Retinal pigment epithelial cell (primary cell): ENCODE results near the gene RPP40.

Experiments
- DNase-seq: peaks from one replicate; pipeline ENCODE4 v3.0.0-alpha.2; 2010; ENCODE audit warnings: low read depth
- H3K4me3 ChIP-seq: 2 replicates; pipeline ENCODE4 v1.5.1; 2011; ENCODE audit warnings: mild to moderate bottlenecking, low read length, control low read depth, moderate library complexity
- TF ChIP-seq, protein P1 (sequence below): conservative IDR thresholded peaks from 2 replicates; pipeline ENCODE4 v1.5.1; 2011; ENCODE audit warnings: low read depth, low read length, control low read depth, inconsistent platforms

RPP40 gene

DNA sequence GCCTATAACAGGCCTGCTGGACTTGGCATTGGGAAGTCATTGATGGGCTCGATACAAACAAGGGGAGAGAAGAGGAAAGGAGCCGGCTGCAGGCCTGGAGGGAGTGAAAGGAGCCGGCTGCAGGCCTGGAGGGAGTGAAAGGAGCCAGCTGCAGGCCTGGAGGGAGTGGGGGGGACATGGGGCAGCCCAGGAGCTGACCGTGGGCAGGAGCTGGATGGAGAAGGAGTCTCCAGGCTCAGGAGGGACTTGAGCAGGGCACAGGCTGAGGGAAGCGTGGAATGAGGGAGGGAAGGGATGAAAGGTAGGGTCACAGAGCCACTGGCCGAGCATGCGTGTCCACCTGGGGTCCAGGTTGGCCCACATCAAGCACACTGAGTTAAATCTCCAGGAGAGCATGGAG is 32.0 kb downstream of the RPP40 start:
- TF ChIP-seq, protein P1, sequence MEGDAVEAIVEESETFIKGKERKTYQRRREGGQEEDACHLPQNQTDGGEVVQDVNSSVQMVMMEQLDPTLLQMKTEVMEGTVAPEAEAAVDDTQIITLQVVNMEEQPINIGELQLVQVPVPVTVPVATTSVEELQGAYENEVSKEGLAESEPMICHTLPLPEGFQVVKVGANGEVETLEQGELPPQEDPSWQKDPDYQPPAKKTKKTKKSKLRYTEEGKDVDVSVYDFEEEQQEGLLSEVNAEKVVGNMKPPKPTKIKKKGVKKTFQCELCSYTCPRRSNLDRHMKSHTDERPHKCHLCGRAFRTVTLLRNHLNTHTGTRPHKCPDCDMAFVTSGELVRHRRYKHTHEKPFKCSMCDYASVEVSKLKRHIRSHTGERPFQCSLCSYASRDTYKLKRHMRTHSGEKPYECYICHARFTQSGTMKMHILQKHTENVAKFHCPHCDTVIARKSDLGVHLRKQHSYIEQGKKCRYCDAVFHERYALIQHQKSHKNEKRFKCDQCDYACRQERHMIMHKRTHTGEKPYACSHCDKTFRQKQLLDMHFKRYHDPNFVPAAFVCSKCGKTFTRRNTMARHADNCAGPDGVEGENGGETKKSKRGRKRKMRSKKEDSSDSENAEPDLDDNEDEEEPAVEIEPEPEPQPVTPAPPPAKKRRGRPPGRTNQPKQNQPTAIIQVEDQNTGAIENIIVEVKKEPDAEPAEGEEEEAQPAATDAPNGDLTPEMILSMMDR: no peak
- no peak for DNase-seq
- H3K4me3 ChIP-seq: no peak overlapping the region

DNA sequence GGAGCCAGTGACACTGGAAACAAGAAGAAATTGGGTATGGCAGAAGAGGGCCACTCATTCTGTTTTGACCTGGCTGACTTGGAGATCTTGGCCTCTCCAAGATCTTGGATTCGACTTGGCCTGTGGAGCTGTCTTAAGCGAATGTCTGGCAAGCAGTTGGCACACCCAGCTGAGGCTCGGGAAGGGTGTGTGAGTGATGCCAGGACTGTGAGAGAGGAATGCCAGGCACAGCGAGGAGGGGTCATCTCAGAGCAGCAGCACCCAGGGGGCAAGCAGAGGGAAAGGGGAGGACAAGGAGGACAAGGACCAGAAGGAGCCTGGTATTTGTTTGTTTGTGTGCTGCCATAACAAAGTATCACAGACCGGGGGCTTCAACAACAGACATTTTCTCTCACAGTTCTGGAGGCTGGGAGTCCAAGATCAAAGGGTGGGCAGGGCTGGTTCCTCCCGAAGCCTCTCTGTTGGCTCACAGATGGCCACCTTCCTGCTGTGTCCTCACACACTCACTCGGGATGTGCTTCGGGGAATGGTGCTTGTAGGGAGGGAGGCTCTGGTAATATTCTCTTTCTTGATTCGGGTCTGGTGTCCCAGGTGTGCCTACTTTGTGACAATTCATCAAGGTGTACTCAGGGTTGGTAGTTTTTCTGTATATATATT is 33.0 kb downstream of the RPP40 start:
- TF ChIP-seq, protein P1: no peak
- no peak for DNase-seq
- no peak overlapping the region for H3K4me3 ChIP-seq

DNA sequence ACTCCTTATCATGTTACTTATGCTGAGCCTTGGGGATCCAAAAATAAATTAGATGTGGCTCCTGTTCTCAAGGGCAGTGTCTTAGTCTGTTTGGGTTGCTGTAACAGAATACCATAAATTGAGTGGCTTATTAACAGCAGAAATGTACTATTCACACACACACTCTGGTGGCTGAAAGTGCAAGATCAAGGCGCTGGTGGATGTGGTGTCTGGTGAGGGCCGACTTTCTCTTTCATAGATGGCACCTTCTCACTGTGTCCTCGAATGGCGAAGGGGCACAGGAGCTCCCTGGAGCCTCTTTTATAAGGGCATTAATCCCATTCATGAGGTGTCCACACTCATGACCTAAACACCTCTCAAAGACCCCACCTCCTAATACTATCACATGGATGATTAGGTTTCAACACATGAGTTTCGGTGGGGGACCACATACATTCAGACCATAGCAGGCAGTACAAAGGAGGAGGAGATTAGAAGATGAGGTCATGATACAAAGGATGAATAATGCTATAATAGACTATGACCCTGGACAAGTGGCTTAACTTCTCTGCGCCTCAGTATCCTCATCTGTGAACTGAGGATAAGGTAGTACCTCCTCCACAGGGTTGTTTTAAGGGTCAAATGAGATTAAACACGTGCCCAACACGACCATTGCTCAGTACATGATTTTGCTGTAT is 34.1 kb downstream of the RPP40 start:
- no peak for DNase-seq
- H3K4me3 ChIP-seq: no peak overlapping the region
- TF ChIP-seq, protein P1: no peak

DNA sequence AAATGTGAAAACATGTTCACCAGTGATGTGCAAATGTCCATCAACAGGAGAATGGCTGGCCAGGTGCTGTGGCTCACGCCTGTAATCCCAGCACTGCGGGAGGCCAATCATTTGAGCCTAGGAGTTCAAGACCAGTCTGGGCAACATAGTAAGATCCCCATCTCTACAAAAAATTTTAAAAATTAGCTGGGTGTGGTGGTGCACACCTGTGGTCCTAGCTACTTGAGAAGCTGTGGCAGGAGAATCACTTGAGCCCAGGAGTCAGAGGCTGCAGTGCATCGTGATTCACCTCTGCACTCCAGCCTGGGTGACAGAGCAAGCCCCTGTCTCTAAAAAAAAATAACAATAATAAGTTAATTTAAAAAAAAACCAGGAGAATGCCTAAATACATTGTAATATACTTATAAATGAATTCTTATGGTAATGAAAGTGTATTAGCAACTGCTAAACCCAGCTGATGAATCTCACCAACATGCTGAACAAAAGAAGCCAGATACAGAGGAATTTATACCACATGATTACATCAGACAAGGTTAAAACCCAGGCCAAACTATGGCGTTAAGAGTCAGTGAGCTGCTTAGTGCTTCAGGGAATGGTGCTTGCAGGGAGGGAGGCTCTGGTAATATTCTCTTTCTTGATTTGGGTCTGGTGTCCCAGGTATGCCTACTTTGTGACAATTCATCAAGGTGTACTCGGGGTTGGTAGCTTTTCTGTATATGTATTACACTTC is 36.4 kb downstream of the RPP40 start:
- H3K4me3 ChIP-seq: no peak overlapping the region
- DNase-seq: peak; percentile 30
- TF ChIP-seq, protein P1: no peak

DNA sequence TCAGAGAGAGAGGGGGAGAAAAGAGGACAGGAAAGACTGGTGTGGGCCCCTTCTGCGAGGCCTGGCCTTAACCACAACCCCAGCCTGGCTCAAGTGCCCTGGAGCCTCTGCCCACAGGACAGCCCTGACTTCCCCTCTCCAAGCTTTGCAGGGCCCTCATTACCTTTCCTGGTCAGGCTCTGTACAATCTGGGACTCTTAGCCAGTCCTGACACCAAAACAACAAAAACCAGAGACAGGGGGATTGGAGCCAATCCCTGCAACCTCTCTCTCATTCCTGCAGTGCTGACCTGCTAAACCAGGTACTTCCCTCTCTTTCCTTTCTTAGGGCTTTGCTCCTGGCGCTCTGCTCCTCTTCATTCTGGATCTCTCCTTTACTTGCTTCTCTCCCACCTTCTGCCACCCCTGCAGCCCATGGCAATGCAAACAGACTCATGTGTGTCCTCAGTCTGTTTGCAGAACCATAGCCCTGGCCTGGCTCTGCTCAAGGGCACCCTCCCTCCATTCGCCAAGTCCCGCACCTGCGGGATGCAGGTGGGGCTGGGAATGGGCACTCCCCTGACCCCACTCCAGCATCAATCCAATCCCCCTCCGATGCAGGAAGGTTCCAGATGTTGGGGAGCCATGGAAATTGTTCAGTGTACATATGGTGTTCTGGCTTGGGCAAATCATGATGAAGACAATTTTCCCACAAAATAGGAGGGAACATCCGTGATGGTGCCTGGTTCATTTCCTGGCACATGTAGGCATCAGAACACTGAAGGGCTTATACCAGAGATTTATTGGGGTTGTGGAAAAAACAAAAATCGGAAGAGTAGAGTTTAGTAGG is 38.1 kb downstream of the RPP40 start:
- no peak overlapping the region for H3K4me3 ChIP-seq
- TF ChIP-seq, protein P1: no peak
- no peak for DNase-seq

DNA sequence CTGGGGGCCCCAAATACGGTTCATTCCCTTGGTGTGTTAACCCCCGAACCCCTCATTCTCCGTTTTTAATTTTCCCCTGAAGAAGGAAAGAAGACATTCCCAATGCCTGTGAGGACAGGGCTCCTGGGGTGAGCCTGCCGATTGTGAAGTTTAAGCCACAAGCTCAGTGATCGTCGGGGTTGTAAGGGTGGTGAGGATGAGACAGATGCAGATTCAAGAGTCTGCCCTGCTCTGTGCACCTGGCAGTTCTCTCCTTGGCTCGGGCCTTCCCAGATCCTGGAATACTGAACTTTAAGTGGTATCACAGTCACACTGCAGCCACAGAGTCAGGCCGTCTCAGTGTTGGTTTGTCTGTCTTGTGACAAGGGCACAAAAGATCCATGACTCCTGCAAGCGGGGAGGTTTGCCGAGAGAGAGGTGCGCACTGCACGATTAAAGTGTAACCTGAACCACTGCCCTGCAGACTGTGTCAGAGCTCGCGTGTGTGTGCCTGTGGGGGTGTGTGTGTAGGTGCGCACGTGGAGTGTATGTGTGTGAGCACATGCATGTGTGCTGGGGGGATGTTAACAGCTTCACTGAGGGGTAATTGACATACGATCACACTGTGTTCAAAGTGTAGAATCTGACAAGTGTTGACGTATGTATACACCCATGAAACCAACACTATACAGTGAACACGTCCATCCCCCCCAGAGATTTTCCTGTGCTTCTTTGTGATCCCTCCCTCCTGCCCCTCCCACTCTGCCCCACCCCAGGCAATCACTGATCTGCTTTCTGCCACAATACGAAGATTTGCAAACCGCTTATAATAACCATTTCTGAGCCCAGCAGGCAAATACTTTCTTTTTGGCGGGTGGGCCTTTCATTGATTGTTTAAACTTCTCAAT is 38.9 kb downstream of the RPP40 start:
- TF ChIP-seq, protein P1: no peak
- DNase-seq: no peak
- no peak overlapping the region for H3K4me3 ChIP-seq
